VCaP (cell line): ENCODE data around the gene MYBBP1A.

ENCODE experiments used
- H3K27ac ChIP-seq: fragments of 450-650 bp; 2 replicates; pipeline ENCODE4 v1.5.1; 2017
- CTCF ChIP-seq: fragments of 450-650 bp; conservative IDR thresholded peaks from 2 replicates; pipeline ENCODE4 v1.5.1; 2017; ENCODE audit warnings: mild to moderate bottlenecking, moderate library complexity

The MYBBP1A gene

GRCh38 chr17:4555873-4556759 is 932 bp upstream of the MYBBP1A start:
- TF ChIP-seq CTCF: no peak
- peak overlapping the region; percentile 92 for H3K27ac ChIP-seq

GRCh38 chr17:4554441-4554996 is 665 bp downstream of the MYBBP1A start:
- TF ChIP-seq CTCF: no peak
- peak overlapping the region; percentile 92 for H3K27ac ChIP-seq

DNA sequence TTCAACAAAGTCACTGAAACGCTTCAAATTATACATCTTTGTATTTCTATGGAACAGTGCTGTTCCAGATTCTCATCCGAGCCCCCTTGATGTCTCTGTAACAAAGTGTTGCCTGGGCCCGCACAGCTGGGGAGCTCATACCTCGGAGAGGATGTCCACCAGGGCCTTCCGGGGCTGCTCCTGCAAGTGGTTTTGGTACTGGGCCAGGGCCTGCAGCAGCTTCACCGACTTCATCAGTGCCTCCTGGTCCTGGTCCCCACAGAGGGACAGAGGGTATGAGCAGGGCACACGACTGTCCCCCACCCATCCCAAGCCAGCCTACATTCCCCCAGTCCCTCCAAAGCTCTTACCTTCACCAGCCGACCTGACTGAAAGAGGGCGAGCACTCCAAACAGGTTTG is 1.5 kb downstream of the MYBBP1A start:
- peak overlapping the region; percentile 92 for H3K27ac ChIP-seq
- no peak for TF ChIP-seq CTCF

- TF ChIP-seq CTCF: no peak
- H3K27ac ChIP-seq: peak overlapping the region; percentile 5; the same call in 1 of the 2 replicates
Observed at GRCh38 chr17:4551796-4552525, 3.2 kb downstream of the MYBBP1A start.

DNA sequence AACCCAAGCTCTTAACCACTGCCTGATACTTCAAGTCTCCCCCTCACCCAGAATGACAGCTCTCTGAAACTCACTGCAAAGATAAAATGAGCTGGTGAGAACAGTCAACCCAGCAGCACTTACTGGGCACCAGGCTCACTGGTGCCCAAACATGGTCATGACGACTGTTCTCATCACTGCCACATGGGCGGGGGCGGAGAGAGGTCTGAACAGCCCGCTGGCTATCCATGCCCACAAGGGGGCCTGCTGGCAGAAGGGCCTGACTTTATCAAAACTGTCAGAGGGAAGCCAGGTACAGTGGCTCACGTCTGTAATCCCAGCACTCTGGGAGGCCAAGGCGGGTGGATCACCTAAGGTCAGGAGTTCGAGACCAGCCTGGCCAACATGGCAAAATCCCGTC is 4.0 kb downstream of the MYBBP1A start:
- H3K27ac ChIP-seq: no peak overlapping the region
- peak; percentile 39; the same call in 1 of the 2 replicates for TF ChIP-seq CTCF

DNA sequence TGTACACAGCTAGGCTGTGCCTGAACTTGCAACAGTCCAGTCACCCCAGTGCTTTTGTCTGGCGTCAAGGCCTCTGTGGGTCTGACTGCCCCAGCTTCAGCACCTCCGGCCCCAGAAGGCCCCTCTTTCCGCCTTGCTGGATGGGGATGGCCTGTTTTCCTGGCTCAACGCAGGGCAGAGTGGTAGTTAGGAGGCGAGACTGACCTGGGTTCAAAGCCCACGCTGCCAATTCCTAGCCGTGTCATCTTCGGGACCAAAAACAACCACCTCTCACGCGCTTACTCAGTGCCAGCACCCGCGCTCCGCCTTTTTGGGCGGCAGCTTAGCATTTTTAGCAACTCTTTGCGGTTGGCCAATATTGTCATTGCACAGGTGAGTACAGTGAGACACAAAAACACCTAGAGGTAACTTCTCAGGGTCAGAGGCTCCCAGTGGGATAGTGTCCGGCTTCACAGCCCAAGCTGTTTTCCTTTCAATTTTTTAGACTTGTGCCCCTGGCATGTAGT is 4.6 kb downstream of the MYBBP1A start:
- H3K27ac ChIP-seq: no peak overlapping the region

More for the DNA sequence above, 4.6 kb downstream of the MYBBP1A start:
- no peak for TF ChIP-seq CTCF
